Measurements from ENCODE around the gene NCOA7. TPM values are rescaled to one million over a fixed set of nuclear protein-coding genes. Genes with fewer than 3 reads are reported as not detected.

Gene NCOA7
- total and polyA plus RNA-seq, 9 donors, result 10.9 to 54.1 (median 30.7) TPM

GRCh38 chr6:125826695-125827463, 36.1 kb downstream of the NCOA7 start:
- DNase-seq, result no peak
- Histone ChIP-seq H3K27ac (no peak overlapping the region), H3K4me3 (no peak overlapping the region), H3K9me3 (no peaks in the 10 kb centered on the region), H3K36me3 (no peaks in the 10 kb centered on the region), H3K27me3 (no peaks in the 10 kb centered on the region), H3K4me1 (ENCODE audit: insufficient read depth) (peaks cover under 1% of the 10 kb centered on the region)
- 94 to 98% (median 96%) methylated on average over 9 of the region's 9 CpGs for WGBS, 3 donors
- no peak for TF ChIP-seq CTCF (IDR thresholded peaks at IDR 0.05)
- no peak for TF ChIP-seq EP300 (IDR thresholded peaks at IDR 0.05)
- TF ChIP-seq POLR2A (IDR thresholded peaks at IDR 0.05), result no peak
- intact Hi-C loops (cut with DNase I), result no loop called here

GRCh38 chr6:125827788-125828320, 37.1 kb downstream of the NCOA7 start:
- no peaks in the 10 kb centered on the region for H3K4me1 ChIP-seq (ENCODE audit: insufficient read depth)
- no peak for DNase-seq
- no peak overlapping the region for H3K4me3 ChIP-seq
- no peak overlapping the region for H3K27ac ChIP-seq
- intact Hi-C loops (cut with DNase I), result no loop called here
- H3K36me3 ChIP-seq, result no peaks in the 10 kb centered on the region
- 50 to 78% (median 71%) methylated on average over 2 of the region's 2 CpGs for WGBS, 3 donors
- TF ChIP-seq EP300 (IDR thresholded peaks at IDR 0.05), result no peak
- TF ChIP-seq CTCF (IDR thresholded peaks at IDR 0.05), result no peak
- TF ChIP-seq POLR2A (IDR thresholded peaks at IDR 0.05), result no peak
- no peaks in the 10 kb centered on the region for H3K9me3 ChIP-seq
- no peaks in the 10 kb centered on the region for H3K27me3 ChIP-seq

GRCh38 chr6:125828476-125829039, 37.8 kb downstream of the NCOA7 start:
- TF ChIP-seq POLR2A (IDR thresholded peaks at IDR 0.05) (no peak), EP300 (IDR thresholded peaks at IDR 0.05) (no peak), CTCF (IDR thresholded peaks at IDR 0.05) (no peak)
- DNase-seq, result no peak
- H3K4me3 ChIP-seq, result no peak overlapping the region
- peaks cover 1% of the 10 kb centered on the region for H3K4me1 ChIP-seq (ENCODE audit: insufficient read depth)
- H3K36me3 ChIP-seq, result no peaks in the 10 kb centered on the region
- H3K27me3 ChIP-seq, result no peaks in the 10 kb centered on the region
- no peak overlapping the region for H3K27ac ChIP-seq
- 92 to 94% (median 94%) methylated on average over 2 of the region's 2 CpGs for WGBS, 3 donors
- intact Hi-C loops (cut with DNase I), result no loop called here
- no peaks in the 10 kb centered on the region for H3K9me3 ChIP-seq

- H3K9me3 ChIP-seq, result no peaks in the 10 kb centered on the region
These were observed 38.7 kb downstream of the NCOA7 start for GRCh38 chr6:125829433-125829832.

More at GRCh38 chr6:125829433-125829832, 38.7 kb downstream of the NCOA7 start:
- DNase-seq, result no peak
- Histone ChIP-seq H3K4me1 (ENCODE audit: insufficient read depth) (peaks cover 2% of the 10 kb centered on the region), H3K27ac (no peak overlapping the region), H3K4me3 (no peak overlapping the region), H3K27me3 (no peaks in the 10 kb centered on the region), H3K36me3 (no peaks in the 10 kb centered on the region)
- 85 to 91% (median 90%) methylated on average over 4 of the region's 4 CpGs for WGBS, 3 donors
- TF ChIP-seq POLR2A (IDR thresholded peaks at IDR 0.05), result no peak
- TF ChIP-seq EP300 (IDR thresholded peaks at IDR 0.05), result no peak
- no peak for TF ChIP-seq CTCF (IDR thresholded peaks at IDR 0.05)
- intact Hi-C loops (cut with DNase I), result no loop called here
